Renal cortex interstitium (tissue), 3 donors: ENCODE data around the gene PAX4. TPM values are rescaled to one million over a fixed set of nuclear protein-coding genes. Genes with fewer than 3 reads are reported as not detected.

Experiments
- polyA plus RNA-seq, 3 donors: library from polyadenylated mRNA; unstranded; fragments of 120-200 nt; gene quantifications; one replicate each; pipeline ENCODE4 v1.2.1, GENCODE V29; 2013; ENCODE audit not compliant: insufficient read length in 3 of 3

PAX4 gene
- polyA plus RNA-seq, 3 donors, result not detected

Other genes with a start within 250 kb of the PAX4 start
- 10 to 100 TPM; 17.6 to 23.1 (median 21.9) TPM for gene ZNF800, start 225.4 kb downstream of the PAX4 start, polyA plus RNA-seq
- 10 to 100 TPM; 14.6 to 16.0 (median 14.8) TPM for gene GCC1, start 32.5 kb downstream of the PAX4 start, polyA plus RNA-seq
- 100 to 1,000 TPM; 178 to 227 (median 188) TPM for gene ARF5, start 29.7 kb downstream of the PAX4 start, polyA plus RNA-seq
- gene FSCN3, start 24.4 kb downstream of the PAX4 start, polyA plus RNA-seq, result 1 to 10 TPM in 1 of 3 donors, under 1 TPM in 2; 0.33 to 1.0 (median 0.49) TPM
- 100 to 1,000 TPM; 138 to 152 (median 150) TPM for gene SND1, start 34.1 kb upstream of the PAX4 start, polyA plus RNA-seq